Endometrium (tissue), 2 donors: ENCODE data around the gene GMDS.

Source experiments
- FAIRE-seq: peaks from 2 replicates; lab custom pipeline; 2012; peaks lifted over from hg19 to GRCh38; lab: Jason Lieb, UNC
- donor health status: control.
- donor health status: control.

Gene GMDS

DNA sequence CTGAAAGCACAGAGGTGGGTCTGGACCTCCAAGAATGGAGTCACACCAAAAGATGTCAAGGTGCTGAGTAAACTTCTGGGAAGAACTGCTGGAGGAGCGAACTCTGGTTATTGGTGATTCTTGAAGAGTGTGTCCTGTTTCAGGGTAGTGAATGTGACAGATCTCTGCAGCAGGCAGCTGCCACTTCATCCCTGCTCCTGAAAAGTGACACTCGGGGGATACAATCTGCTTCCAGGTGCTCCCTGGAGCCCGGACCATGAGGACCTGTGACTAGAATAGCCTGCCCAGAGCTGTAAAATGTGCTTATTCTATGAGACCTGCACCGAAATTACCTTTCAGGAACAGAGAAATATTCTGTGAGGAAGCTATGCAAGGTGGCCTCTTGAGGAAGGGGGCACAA, 444.6 kb downstream of the GMDS start:
- FAIRE-seq: no peak

DNA sequence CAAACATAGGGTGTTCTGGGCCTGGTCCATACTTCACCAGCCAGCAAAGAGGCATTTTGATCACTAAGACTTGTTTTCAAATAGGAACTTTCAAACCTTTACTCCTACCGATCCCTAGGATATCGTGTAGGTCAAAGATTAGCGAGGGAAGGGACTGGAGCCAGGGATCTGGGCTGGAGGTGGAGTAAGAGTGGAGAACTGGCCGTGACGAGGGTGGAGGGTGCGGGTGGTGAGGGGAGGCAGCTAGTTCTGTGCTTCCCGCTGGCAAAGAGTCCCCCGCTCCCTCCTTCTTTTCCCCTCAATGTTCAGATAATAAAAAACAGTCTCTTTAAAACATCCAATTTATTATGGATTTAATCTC, 446.5 kb downstream of the GMDS start:
- FAIRE-seq: no peak

DNA sequence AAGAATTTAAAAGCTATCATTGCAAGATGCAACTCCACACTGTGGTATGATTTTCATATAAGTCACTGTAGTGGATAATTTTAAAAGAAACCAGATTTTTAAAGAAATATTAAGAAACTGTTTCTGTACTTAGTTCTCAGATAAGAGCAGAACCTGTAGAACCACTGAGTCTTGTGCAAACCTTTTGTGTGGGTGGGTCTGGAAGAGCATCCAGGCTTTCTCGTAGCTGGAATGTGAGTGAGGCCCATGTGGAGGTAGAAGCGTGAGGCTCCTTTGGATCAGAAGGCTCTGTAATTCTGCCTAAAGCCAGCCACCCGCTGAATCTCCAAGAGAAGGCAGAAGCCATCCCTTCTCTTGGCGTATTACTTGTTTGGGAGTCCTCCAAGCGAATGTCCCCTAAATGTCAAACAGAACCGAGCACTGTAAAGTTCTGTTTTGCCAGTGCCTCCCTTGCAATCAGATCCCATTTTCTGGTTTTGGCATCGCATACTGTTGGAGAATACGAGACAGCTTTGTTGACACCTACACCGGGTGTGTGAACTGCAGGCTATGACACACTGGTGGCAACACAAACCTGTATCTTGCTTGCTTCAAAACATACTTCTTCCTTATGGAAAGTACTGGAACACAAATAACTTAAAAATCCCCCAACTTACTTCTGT, 447.0 kb downstream of the GMDS start:
- no peak for FAIRE-seq

DNA sequence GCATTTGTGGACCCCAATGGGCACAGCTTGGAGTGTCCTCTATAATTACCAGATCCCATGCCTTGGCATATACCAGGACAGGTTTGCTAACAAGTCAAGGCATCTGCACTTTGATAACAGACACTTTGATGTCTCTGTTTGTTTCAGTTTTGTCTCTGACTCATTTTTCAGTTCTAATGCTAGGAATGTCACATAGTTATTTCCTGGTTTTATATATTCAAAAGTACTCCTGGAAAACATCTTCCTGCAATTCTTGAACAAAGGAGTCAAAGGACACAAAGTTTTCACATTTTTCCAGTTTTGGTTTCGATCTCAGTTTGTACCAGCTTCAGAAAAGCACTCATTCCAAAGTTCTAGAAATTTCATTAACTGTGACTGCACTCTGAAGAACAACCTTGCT, 447.6 kb downstream of the GMDS start:
- no peak for FAIRE-seq

DNA sequence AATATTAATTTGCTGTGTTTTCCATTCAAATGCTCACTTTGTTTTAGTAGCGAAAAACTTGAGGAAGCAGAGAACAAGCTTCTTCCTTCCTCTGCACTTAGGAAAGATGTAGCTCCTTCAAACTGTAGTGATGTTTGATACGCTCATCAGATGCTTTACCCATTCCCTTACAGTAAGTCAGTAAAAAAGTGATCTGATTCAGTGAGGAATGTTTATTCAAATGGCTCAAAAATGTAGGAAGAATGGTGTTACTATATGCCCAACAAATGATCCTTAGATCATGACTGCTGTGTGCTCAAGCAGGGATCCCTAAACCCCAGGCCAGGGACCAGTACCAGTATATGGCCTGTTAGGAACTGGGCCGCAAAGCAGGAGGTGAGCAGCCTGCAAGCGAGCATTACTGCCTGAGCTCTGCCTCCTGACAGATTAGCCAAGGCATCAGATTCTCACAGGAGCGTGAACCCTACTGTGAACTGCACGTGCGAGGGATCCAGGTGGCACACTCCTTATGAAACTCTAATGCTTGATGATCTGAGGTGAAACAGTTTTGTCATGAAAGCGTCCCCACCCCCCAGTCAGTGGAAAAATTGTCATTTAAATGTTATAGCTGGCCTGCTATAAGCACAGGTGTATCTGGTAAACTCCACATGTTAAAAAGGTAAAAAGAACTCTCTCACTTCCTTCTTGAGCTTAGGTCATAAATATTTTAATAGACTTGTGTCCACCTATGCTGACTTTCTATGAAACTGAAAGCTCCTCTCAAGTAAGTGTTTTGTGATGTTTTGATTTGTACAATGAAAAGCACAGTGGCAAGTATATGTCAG, 448.5 kb downstream of the GMDS start:
- FAIRE-seq: no peak

DNA sequence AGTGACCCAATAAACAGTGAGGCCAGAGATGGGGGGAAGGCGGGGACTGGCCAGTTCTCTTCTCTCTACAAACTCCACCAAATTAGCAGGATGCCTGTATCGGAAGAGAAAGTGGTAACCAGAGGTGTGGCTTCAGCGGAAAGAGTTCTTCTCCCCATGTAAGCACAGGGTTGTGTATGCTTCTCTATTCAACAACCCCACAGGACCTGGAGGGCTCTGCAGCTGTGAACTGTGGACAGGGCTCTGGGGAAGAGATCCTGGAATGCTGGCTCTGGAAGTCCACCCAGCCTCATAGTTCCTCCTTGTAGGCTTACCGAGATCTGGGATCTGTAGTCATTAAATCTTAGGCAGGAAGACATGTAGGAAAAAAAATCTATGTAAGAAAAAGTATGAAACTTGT, 449.5 kb downstream of the GMDS start:
- FAIRE-seq: no peak

DNA sequence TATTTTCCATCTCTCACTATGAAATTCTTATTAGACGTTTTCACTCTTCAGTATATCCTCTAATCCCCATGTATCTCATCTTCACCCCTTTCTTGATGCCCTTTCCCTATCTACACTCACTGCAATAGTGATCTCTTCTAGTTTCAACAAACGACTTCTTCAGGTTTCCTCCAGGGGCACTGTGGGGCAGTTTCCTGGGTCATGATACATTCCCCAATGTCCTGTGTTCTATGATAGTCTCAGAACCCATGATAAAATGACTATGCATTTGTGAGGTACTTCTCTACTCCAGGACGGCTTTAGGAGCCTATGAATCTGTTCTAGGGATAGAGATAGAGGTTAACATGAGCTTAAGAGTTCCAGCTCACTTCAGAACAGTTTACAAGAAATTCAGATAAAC, 452.4 kb downstream of the GMDS start:
- no peak for FAIRE-seq

DNA sequence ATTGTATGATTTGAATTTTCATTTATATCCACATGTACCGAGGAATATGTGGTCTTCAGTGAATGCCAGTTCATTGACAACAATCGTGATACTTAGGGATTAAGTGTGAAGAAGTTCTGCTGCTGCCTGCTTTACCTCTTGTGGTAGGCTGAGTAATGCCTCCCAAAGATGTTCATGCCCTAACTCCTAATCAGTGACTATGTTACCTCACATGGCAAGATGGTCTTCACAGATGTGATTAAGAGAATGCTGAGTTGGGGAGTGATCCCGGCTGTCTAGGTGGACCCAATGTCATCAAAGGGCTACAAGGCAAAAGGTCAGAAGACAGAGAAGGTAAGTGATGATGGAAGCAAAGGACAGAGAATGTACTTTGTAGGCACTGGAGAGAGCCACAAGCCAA, 454.7 kb downstream of the GMDS start:
- FAIRE-seq: no peak

DNA sequence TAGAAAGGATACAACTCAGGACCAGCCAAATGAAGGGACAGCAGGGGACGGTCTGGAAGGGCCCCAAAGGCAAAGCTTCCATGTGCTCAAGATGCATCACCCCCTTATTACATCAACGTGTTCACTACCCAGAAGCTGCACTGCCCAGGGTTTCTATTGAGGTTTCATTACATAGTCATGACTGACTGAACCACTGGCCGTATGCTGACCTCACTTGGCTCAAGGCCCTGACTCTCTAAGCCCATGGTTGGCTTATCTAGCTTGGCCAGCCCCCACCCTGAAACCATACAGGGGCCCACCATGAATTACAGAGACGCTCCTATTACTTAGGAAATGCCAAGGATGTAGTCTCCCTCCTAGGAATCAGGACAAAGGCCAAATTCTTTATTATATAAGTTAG, 456.3 kb downstream of the GMDS start:
- FAIRE-seq: no peak

DNA sequence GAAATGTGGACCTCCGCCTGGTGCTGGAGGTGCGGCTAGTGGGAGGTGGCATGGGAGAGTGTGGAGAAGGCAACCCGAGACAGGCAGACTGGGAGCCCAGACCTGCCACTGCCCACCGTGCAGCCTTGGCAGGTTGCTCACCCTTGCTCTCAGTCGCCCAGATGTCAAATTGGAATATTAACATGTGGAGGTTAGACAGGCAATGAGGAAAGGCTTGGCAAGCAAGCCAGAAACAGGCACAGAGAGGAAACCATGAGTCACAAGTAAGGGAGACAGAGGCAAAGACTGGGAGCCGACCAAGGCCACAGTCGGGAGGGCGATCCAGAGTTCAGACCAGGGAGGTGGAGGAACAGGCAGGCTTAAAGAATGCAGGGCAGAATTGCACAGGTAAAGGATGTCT, 457.5 kb downstream of the GMDS start:
- FAIRE-seq: no peak

DNA sequence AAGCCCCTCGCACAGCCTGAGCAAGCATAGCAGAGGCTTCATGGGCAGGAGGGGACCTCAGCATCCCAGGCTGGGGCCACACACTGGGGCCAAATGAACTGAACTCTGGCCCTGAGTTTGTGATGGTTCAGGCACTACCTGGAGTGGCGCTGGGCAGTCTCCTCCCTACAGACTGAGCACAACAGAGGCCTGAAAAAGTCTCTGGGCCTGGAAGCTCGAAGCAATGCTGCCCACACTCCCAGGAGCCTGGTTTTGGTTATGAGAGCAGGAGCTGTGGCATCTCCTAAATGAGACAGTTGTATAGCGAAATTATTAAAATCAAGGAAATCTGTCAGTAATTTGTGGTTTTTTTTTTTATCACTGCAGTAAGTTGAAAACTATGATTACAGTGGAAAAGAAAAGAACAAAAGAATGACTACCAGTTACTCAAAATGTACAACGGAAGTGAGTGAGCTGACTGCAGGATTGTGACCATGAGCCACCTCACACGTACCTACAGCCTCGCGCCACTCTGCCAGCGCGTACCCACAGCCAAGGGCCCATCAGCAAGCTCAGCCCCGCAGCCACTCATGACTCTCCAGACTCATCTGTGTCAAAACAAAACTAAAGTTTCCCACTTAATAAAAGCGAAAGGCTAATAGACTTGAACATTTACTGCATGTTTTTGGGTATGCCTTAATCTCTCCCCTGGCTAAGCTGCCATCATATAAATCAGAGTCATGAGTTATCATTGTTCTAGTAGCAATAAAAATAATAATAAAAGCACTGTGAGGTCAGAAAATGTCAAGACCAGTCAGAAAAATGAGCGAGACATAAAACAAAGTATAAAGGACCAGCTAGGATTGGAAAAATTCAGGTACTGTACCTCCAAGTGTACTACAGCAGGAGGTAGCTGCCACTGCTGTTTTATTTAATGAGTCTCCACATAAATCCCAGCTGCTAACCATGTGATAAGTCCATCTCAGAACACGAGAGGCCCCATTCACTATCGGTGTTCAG, 458.7 kb downstream of the GMDS start:
- FAIRE-seq: no peak

DNA sequence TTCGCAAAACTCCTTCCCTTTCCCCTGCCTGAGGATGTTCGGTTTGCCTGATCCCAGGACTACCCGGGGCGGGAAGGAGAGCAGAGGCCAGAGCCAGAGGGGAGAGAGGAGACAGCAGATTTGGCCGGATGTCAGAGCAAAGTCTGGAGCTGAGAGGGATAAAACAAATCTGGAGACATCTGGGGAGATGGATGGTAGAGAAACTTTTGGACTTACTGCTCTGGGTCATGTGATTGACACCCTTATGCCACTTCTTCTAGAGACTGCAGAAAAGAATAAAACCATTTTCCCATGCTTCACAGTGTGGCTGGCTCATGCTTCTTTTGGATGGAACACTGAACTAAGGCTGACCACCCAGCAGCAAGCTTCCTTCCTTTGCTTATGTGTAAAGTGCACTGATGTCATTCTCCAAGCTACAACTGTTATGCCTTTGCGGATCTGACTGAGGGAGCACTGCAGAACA, 461.0 kb downstream of the GMDS start:
- no peak for FAIRE-seq

DNA sequence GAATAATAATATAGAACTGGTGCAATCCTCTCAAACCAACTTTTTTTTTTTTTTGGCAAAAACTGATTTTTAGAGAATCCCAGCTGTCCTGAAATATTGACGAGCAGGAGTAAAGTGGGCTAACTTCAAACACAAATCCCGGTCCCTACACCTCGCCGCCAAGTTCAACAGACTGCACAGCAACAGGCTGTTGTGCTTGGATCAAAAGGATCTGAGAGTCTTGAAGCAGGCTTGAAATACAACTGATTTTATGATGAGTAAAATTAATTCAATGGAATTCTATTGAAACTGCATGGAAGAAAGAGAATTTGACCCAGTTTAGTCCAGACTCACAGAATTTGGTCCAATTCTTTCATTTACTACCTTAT, 463.6 kb downstream of the GMDS start:
- FAIRE-seq: no peak

DNA sequence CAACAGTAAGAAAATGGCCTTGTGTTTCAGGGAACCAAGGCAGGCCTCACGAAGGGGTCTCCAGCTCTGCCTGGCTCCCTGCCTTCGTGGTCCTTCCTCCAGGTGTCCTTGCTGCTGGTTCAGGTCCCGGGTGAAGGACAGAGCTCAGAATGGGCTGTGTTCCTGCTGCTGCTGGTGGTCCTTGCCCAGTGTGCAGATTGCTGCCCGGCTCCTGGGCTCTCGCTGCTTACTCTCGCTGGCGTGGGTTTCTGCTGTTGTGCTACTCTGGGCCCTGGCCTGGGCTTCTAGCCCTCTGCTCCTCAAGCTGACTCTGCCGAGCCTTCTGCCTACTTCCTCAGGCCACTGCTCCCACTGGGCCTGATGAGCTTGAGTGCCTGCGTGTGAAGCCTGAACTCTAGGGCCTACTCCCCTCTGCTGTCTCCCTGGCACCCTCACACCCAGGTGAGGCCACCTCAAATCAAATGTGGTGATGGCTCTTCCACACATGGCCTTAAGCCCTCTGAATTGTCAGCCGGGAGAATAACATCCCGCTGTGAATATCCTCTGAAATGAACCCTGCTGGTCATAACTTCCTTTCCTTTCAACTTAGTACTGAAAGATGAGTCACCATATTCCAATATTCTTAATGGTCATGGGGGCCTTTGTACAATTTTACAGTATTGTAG, 464.1 kb downstream of the GMDS start:
- FAIRE-seq: no peak

DNA sequence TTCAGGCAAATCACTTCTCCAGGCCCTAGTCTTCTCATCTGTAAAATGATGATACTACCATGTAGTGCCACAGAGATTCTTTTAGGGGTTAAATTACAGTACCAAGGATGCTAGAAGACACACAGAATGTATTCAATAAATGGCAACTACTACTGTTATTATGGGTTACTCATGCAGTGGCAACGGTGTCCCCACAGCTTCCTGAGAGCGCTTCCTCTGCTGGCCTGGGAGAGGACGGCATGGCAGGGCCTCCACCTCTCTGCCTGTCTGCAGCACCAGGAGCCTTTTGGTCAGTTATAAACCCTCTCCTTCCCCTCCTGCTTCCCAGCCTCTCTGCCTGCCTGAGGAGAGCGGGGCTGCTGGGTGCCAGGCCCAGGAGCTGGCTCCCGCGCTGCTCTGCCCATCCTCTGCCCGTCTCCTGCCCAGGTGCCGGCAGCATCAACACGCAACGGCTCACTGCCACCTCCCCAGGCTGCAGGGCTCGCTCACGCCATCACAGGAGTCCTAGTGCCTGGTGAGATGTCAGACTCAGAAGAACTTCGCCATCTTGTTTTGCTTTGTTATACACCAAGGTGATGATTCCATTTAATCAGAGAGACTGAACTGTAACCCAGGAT, 465.0 kb downstream of the GMDS start:
- FAIRE-seq: no peak

DNA sequence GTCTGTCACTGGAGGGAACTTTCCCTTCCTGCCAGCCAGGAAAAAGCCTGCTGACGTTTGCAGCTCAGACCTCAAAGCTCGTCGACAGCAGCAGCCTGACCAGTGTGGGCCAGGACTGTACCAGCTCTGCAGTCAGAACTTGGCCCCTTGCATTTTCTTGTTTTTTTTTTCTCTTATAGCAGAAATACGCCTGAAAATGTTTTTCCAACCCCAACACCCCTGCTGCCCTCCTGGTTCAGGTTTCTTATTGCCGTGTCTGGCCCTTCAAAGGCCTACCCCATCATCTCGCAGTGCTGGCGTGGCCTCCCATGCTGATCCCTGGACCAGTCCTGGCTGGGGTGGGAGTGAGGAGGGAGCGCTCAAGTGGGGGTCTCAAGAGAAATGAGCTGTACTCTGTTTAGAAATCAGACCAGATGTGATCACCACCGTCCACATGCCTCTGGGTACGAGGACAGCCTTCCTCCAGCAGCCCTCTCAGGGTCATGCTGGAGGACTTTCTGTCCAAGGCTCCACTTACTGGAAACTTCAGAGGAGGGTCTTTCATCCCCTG, 466.6 kb downstream of the GMDS start:
- FAIRE-seq: no peak

DNA sequence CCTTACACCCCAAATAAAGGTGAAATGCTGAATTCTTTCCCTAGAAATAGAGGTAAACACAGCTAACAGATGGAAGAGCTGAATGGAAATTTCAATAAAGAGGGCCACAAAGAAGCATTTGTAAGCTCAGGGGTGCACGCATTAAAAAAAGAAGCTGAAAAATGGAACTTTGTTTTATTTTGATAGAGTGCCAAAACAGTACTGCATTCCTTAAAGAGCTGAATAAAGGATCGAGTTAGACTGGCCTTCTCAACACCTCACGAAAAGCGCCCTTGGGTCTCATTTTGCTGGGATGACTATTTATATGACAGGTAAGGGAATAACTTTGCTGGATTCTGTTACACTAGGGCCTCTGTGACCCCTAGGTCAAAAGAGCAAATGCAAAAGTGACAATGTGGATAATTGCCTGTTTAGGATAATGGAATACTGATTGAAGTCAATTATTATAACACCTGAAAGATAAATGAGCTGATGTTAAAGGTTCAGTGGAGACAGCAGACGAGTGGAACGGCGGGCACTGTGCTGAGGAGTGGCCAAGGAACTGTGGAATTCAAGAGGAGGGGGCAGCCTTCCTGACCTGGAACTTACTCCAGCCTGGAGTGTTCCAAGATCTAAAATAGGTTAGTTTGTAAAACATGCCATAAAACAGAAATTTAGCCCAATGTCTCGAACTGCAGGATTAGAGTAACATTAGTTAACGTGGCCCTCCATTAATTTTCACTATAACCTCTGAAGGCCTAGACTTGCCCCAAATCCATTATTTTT, 467.3 kb downstream of the GMDS start:
- FAIRE-seq: no peak

DNA sequence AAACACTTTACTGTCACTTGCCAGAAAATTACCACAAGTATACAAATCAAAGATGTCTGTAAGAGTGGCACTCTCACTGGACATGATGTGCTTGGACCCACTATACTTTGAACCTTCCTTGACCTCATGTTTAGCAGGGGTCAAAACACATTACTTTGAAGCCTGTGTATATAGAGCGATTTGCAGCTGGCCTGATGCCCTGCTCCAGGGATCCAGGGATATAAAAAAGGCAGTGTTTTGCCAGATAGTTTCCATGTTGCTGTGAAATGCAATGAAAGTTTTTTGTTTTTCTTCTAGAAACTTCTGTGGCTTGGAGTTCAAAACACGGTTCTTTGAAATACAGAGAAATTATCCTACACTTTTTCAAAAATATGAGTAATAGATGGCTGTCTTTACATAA, 470.0 kb downstream of the GMDS start:
- no peak for FAIRE-seq

DNA sequence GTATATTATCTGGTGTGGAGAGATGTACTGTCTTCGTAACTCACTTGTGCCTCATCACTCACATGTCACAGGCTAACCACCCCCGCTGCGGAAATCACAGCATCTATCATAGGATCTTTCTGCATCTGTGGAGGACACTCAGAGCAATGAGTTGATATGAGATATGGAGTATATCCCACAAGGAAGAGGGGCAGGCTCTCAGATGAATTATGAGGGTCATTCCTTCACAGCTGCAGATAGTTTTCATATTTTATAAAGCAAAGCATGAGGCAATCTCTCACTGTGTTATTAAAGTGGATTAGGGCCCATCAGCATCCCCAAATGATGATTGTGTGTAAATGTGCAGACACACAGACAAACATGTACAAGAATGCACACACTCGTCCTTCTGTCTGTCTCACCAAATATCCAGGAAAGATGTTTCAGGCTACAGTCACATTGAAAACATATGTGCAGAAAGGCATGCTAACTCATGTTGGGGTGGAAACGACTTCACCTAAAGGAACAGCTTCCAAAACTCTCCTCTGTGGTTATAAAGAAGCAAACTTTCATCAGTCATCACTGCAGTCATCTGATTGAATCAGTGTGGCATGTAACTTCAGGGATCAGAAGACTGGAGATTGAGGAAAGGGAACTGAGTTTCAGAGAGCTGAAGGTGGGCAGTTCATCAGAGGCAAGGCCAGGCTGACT, 471.0 kb downstream of the GMDS start:
- FAIRE-seq: no peak

DNA sequence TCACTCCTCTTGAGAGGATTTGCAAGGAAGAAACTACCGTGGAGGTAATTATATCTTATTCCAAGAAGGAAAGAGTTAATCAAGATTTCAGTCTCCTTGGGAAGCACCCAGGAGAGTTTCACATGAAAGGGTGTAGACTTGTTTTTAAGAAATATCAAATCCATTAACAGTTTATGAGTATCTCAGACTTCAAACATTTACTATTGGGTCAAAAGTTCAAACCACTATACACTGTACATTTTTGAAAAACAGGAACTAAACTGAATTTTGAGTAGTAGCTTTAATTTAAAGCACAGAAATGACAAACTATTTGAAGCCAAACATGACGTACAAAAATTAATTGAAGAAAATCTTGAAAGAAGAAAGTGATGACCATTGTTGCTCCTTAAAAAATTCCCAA, 471.7 kb downstream of the GMDS start:
- no peak for FAIRE-seq
